ENCODE measurements around the gene GPR84. TPM values are rescaled to one million over a fixed set of nuclear protein-coding genes. Genes with fewer than 3 reads are reported as not detected.
"Not testable (repeated sequence)": the region's sequence is repeated elsewhere in the genome, so short reads cannot be mapped to it uniquely, and the experiment has no call there.

Gene GPR84
- total RNA-seq, 5 donors from 2014 or later (not counting 1 experiment from before 2014, with no cell fraction given): not detected

DNA sequence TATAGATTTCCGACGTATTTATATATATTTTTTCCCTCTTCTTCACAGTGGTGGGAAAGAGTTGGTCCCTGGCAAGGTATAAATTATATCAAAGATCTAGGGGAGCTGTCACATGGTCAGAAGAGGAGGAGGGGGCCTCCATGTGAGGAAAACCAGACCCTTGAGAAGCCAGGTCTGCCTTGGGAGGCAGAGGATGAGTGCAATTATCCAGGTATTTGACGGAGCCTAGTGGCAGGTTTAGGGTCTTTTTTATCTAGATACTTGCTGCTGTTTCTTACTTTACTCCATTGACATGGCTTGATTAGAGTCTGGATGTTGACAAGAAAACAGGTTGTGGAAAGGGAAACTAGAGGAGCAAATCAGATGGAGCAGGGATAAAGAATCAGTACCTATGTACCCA lies 33.8 kb downstream of the GPR84 start:
- ChIA-PET POLR2A (no interaction called here), CTCF (no interaction called here)
- Histone ChIP-seq H3K27ac (ENCODE audit: low read length) (peak overlapping the region; percentile 67), H3K4me1 (ENCODE audit: control insufficient read depth in 1 of 2, extremely low read depth in 1 of 2, insufficient read depth in 2 of 2, low read length in 2 of 2) (peaks cover 15 to 44% of the 10 kb centered on the region in 2 experiments), H3K36me3 (ENCODE audit: control insufficient read depth in 2 of 2, extremely low read depth in 1 of 2, insufficient read depth in 1 of 2, low read length in 1 of 2) (no peaks in the 10 kb centered on the region), H3K4me3 (ENCODE audit: control insufficient read depth in 1 of 2, extremely low read depth in 1 of 2, low read length in 1 of 2) (no peak overlapping the region), H3K27me3 (replicated peaks in 1 of 2; ENCODE audit: control insufficient read depth in 2 of 2, extremely low read depth in 1 of 2, insufficient read depth in 2 of 2, low read length in 1 of 2) (no peaks in the 10 kb centered on the region), H3K9me3 (no peaks in the 10 kb centered on the region)
- Mint-ChIP-seq H3K36me3 (peaks cover 3% of the 10 kb centered on the region), H3K4me1 (peaks cover 63 to 67% (median 64%) of the 10 kb centered on the region in 3 donors), H3K9me3 (no peaks in the 10 kb centered on the region), H3K4me3 (peak overlapping the region in 2 of 3 donors; percentile 34 to 47), H3K27ac (peak overlapping the region; percentile 92), H3K27me3 (no peaks in the 10 kb centered on the region)
- WGBS (ENCODE audit: insufficient coverage): no CpG with 5 or more reads among the region's 3 CpGs
- DNase-seq (no peak), ATAC-seq (replicated peaks in 1 of 4) (no peak)

- Histone ChIP-seq H3K4me3 (ENCODE audit: control insufficient read depth in 1 of 2, extremely low read depth in 1 of 2, low read length in 1 of 2) (no peak overlapping the region), H3K27me3 (replicated peaks in 1 of 2; ENCODE audit: control insufficient read depth in 2 of 2, extremely low read depth in 1 of 2, insufficient read depth in 2 of 2, low read length in 1 of 2) (no peaks in the 10 kb centered on the region), H3K27ac (ENCODE audit: low read length) (no peak overlapping the region), H3K9me3 (no peaks in the 10 kb centered on the region), H3K4me1 (ENCODE audit: control insufficient read depth in 1 of 2, extremely low read depth in 1 of 2, insufficient read depth in 2 of 2, low read length in 2 of 2) (peaks cover 17 to 44% of the 10 kb centered on the region in 2 experiments), H3K36me3 (ENCODE audit: control insufficient read depth in 2 of 2, extremely low read depth in 1 of 2, insufficient read depth in 1 of 2, low read length in 1 of 2) (no peaks in the 10 kb centered on the region)
- ATAC-seq (replicated peaks in 1 of 4): no peak
- POLR2A ChIA-PET: interaction anchor here in 1 of 2 donors (0.7 kb wide), 1 partner anchor 1680 kb away, joined by 3 read pairs; no protein-coding TSS in a partner anchor
- no peak for DNase-seq
- peak overlapping the region; percentile 92 for H3K27ac Mint-ChIP-seq
- CTCF ChIA-PET: no interaction called here
- WGBS (ENCODE audit: insufficient coverage): no CpG with 5 or more reads among the region's 5 CpGs
- peaks cover 3% of the 10 kb centered on the region for H3K36me3 Mint-ChIP-seq
- no peak overlapping the region for H3K4me3 Mint-ChIP-seq
- no peaks in the 10 kb centered on the region for H3K27me3 Mint-ChIP-seq
- peaks cover 66 to 74% (median 66%) of the 10 kb centered on the region in 3 donors for H3K4me1 Mint-ChIP-seq
- no peaks in the 10 kb centered on the region for H3K9me3 Mint-ChIP-seq
Observed at GRCh38 chr12:54329759-54330158, 34.5 kb downstream of the GPR84 start.

- ATAC-seq (replicated peaks in 1 of 4) (no peak), DNase-seq (no peak)
- Mint-ChIP-seq H3K4me3 (peak overlapping the region in 1 of 3 donors; percentile 6), H3K27me3 (no peaks in the 10 kb centered on the region), H3K36me3 (peaks cover 3% of the 10 kb centered on the region), H3K9me3 (no peaks in the 10 kb centered on the region), H3K4me1 (peaks cover 67 to 76% (median 67%) of the 10 kb centered on the region in 3 donors), H3K27ac (peak overlapping the region; percentile 92)
- no peak overlapping the region for H3K4me3 ChIP-seq (ENCODE audit: control insufficient read depth in 1 of 2, extremely low read depth in 1 of 2, low read length in 1 of 2)
- ChIA-PET POLR2A (interaction anchor here in 1 of 2 donors (0.7 to 0.9 kb wide), 2 partner anchors 1679 to 1752 kb away, joined by 3 to 4 read pairs; no protein-coding TSS in a partner anchor), CTCF (interaction anchor here in 1 of 2 donors (0.7 to 1.1 kb wide), 2 partner anchors 51 to 174 kb away, joined by 3 to 4 read pairs; no protein-coding TSS in a partner anchor)
- whole genome bisulfite sequencing (ENCODE audit: insufficient coverage): 89% methylated on average over 3 of the region's 6 CpGs
- H3K27ac ChIP-seq (ENCODE audit: low read length): peak overlapping the region; percentile 7
- peaks cover 17 to 50% of the 10 kb centered on the region in 2 experiments for H3K4me1 ChIP-seq (ENCODE audit: control insufficient read depth in 1 of 2, extremely low read depth in 1 of 2, insufficient read depth in 2 of 2, low read length in 2 of 2)
- no peaks in the 10 kb centered on the region for H3K27me3 ChIP-seq (replicated peaks in 1 of 2; ENCODE audit: control insufficient read depth in 2 of 2, extremely low read depth in 1 of 2, insufficient read depth in 2 of 2, low read length in 1 of 2)
- no peaks in the 10 kb centered on the region for H3K9me3 ChIP-seq
- H3K36me3 ChIP-seq (ENCODE audit: control insufficient read depth in 2 of 2, extremely low read depth in 1 of 2, insufficient read depth in 1 of 2, low read length in 1 of 2): no peaks in the 10 kb centered on the region
Observed at GRCh38 chr12:54328595-54329337, 35.5 kb downstream of the GPR84 start.

GRCh38 chr12:54325442-54326109 lies 38.7 kb downstream of the GPR84 start:
- not testable (repeated sequence) for H3K36me3 ChIP-seq (ENCODE audit: control insufficient read depth in 2 of 2, extremely low read depth in 1 of 2, insufficient read depth in 1 of 2, low read length in 1 of 2); H3K27me3 ChIP-seq (replicated peaks in 1 of 2; ENCODE audit: control insufficient read depth in 2 of 2, extremely low read depth in 1 of 2, insufficient read depth in 2 of 2, low read length in 1 of 2); H3K9me3 ChIP-seq; H3K9me3 Mint-ChIP-seq; H3K27me3 Mint-ChIP-seq; DNase-seq; ATAC-seq (replicated peaks in 1 of 4); H3K36me3 Mint-ChIP-seq
- Mint-ChIP-seq H3K4me3 (peak overlapping the region; percentile 94 to 100 (median 95)), H3K27ac (peak overlapping the region; percentile 91 to 98), H3K4me1 (peaks cover 46 to 56% (median 47%) of the 10 kb centered on the region in 3 donors)
- Histone ChIP-seq H3K4me3 (ENCODE audit: control insufficient read depth in 1 of 2, extremely low read depth in 1 of 2, low read length in 1 of 2) (peak overlapping the region; percentile 72 to 80), H3K4me1 (ENCODE audit: control insufficient read depth in 1 of 2, extremely low read depth in 1 of 2, insufficient read depth in 2 of 2, low read length in 2 of 2) (peaks cover 5 to 28% of the 10 kb centered on the region in 2 experiments), H3K27ac (ENCODE audit: low read length) (peak overlapping the region; percentile 60)
- no CpG with 5 or more reads among the region's 22 CpGs for WGBS (ENCODE audit: insufficient coverage)
- ChIA-PET CTCF (interaction anchor here (0.6 to 2.9 kb wide), 60 partner anchors 9 to 1492 kb away, joined by 3 to 68 read pairs (median 4); partner anchors contain the start of genes CBX5 (in 1 of the 2), EIF4B (in 1 of the 2), HNRNPA1 (in 1 of the 2) and HOXC4 (in 1 of the 2)), POLR2A (interaction anchor here (0.5 to 2.1 kb wide), 17 partner anchors 7 to 1189 kb away, joined by 3 to 39 read pairs (median 4); partner anchors contain the start of genes CBX5 (in 2 of the 2) and HNRNPA1 (in 2 of the 2))

DNA sequence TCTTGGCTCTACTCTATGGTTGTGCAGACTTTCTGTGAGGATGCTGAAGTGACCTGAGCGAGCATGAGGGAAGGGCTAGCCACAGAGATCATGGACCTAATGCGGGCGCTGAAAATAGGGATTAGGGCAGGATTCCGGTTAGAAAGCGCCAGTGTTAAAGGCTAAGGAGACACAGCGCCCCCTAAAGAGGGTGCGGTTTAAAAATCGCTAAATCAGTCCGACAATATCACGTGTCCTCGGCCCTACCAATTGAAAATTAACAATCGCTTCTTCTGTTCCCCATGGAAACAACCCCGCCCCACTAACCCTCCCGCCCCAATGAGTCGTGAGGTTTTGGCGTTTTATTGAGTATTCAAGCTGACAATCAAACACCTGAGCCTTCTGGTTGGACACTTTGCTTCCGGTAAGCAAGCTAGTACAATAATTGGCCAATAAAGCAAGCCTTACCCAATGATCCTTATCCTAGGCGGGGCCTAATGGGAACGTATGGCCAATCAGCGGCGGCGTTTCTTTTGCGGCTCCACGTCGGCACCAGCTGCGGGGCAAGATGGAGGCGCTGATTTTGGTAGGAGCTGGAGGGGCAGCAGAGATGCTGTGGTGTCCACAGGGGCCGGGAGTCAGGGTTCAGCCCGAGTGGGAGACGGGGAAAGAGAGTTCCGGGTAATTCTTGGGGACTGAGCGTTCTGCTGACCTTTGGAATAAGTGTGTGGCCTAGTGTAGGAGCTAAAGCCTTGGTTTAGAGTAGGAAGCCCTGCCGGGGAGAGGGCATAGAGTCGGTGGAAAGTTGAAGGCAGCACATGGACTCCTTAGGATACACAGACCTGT lies 39.5 kb downstream of the GPR84 start, which contains the start of gene COPZ1:
TSS of gene COPZ1 (plus strand) at position 515 of the 825 bp plus-strand sequence. CDS start at position 548, 33 bp downstream.
- DNase-seq (peak; percentile 81 to 98 (median 95)), ATAC-seq (replicated peaks in 1 of 4) (peak; percentile 95 to 97 (median 96))
- no peaks in the 10 kb centered on the region for H3K9me3 ChIP-seq
- POLR2A ChIA-PET: interaction anchor here (0.5 to 2.1 kb wide), 18 partner anchors 8 to 1189 kb away, joined by 3 to 39 read pairs (median 4); partner anchors contain the start of genes CBX5 (in 2 of the 2) and HNRNPA1 (in 2 of the 2)
- peak within 1 kb of the TSS; percentile 72 to 80 for H3K4me3 ChIP-seq (ENCODE audit: control insufficient read depth in 1 of 2, extremely low read depth in 1 of 2, low read length in 1 of 2)
- Mint-ChIP-seq H3K4me1 (peaks cover 38 to 48% (median 39%) of the 10 kb centered on the region in 3 donors), H3K27me3 (no peaks in the 10 kb centered on the region), H3K27ac (peak within 1 kb of the TSS; percentile 91 to 98), H3K36me3 (peaks cover 3% of the 10 kb centered on the region), H3K4me3 (peak within 1 kb of the TSS; percentile 94 to 100 (median 95)), H3K9me3 (no peaks in the 10 kb centered on the region)
- H3K36me3 ChIP-seq (ENCODE audit: control insufficient read depth in 2 of 2, extremely low read depth in 1 of 2, insufficient read depth in 1 of 2, low read length in 1 of 2): no peaks in the 10 kb centered on the region
- WGBS (ENCODE audit: insufficient coverage): under 1% methylated on average over 22 of the region's 34 CpGs
- H3K27ac ChIP-seq (ENCODE audit: low read length): peak within 1 kb of the TSS; percentile 60
- CTCF ChIA-PET: interaction anchor here (0.6 to 2.9 kb wide), 62 partner anchors 10 to 1493 kb away, joined by 3 to 68 read pairs (median 4); partner anchors contain the start of genes CBX5 (in 1 of the 2), EIF4B (in 1 of the 2), HNRNPA1 (in 1 of the 2) and HOXC4 (in 1 of the 2)
- peaks cover 5 to 23% of the 10 kb centered on the region in 2 experiments for H3K4me1 ChIP-seq (ENCODE audit: control insufficient read depth in 1 of 2, extremely low read depth in 1 of 2, insufficient read depth in 2 of 2, low read length in 2 of 2)
- H3K27me3 ChIP-seq (replicated peaks in 1 of 2; ENCODE audit: control insufficient read depth in 2 of 2, extremely low read depth in 1 of 2, insufficient read depth in 2 of 2, low read length in 1 of 2): no peaks in the 10 kb centered on the region
